ENCODE measurements around the gene KRT32.

GRCh38 chr17:41476866-41477815 lies 10.0 kb upstream of the KRT32 start:
- no peak for TF ChIP-seq CTCF (IDR thresholded peaks at IDR 0.05)
- TF ChIP-seq POLR2A (IDR thresholded peaks at IDR 0.05) = no peak
